K562 (cell line): ENCODE results near the gene CCDC106. TPM values are rescaled to one million over a fixed set of nuclear protein-coding genes. Genes with fewer than 3 reads are reported as not detected.

Source experiments
- ARID1B ChIP-seq: fragments of 450-650 bp; IDR thresholded peaks from 2 replicates; pipeline ENCODE4 v1.6.1; 2016; ENCODE audit warnings: antibody characterized with exemption, mild to moderate bottlenecking, inconsistent platforms
- DMBX1 ChIP-seq: fragments of 250-450 bp; sonication (Bioruptor Pico); IDR thresholded peaks from 2 replicates; pipeline ENCODE4 v1.8.0; 2022; ENCODE audit warnings: inconsistent platforms, mild to moderate bottlenecking, moderate library complexity, borderline replicate concordance
- ETV6 ChIP-seq, 3 experiments: fragments of 150-350 bp in 1 of 3; sonication (generic) in 1 of 3; formaldehyde crosslinking in 1 of 3; IDR thresholded peaks; 2 replicates each; pipeline versions ENCODE4 v1.6.1 to v1.8.0; 2014 to 2022; ENCODE audit warnings: borderline replicate concordance in 2 of 3, low read depth in 2 of 3, antibody characterized with exemption in 1 of 3, low read length in 1 of 3, mild to moderate bottlenecking in 1 of 3, missing genetic modification reagents in 1 of 3
- FOXM1 ChIP-seq, 2 experiments: fragments of 450-650 bp in 1 of 2; sonication (generic) in 1 of 2; formaldehyde crosslinking in 1 of 2; IDR thresholded peaks; 2 replicates each; pipeline versions ENCODE4 v1.6.1 to v1.9.0; 2017 to 2022; ENCODE audit warnings: low read depth in 2 of 2, mild to moderate bottlenecking in 2 of 2, missing genetic modification reagents in 1 of 2, moderate library complexity in 1 of 2
- FUS ChIP-seq: fragments of 200-400 bp; formaldehyde crosslinking; optimal IDR thresholded peaks from 2 replicates; pipeline ENCODE3; 2017; ENCODE audit warnings: low read depth, low read length
- HDAC3 ChIP-seq: fragments of 450-650 bp; IDR thresholded peaks from 2 replicates; pipeline ENCODE4 v1.6.1; 2018; ENCODE audit warnings: borderline replicate concordance, mild to moderate bottlenecking, moderate library complexity; ENCODE audit not compliant: partially characterized antibody
- HMG20A ChIP-seq: fragments of 450-650 bp; formaldehyde crosslinking; conservative IDR thresholded peaks from 2 replicates; pipeline ENCODE4 v1.4.0; 2020; ENCODE audit warnings: mild to moderate bottlenecking, mixed read lengths
- L3MBTL2 ChIP-seq: fragments of 450-650 bp; IDR thresholded peaks from 2 replicates; pipeline ENCODE4 v1.6.1; 2016; ENCODE audit warnings: mild to moderate bottlenecking, moderate library complexity
- MAFG ChIP-seq: fragments of 450-650 bp; conservative IDR thresholded peaks from 2 replicates; pipeline ENCODE4 v1.6.1; 2016; ENCODE audit warnings: missing genetic modification characterization, missing compliant biosample characterization
- MED1 ChIP-seq: sonication (generic); formaldehyde crosslinking; IDR thresholded peaks from 2 replicates; pipeline ENCODE4 v1.8.1; 2023; ENCODE audit warnings: missing genetic modification reagents, borderline replicate concordance
- PHF8 ChIP-seq: fragments of 200-600 bp; sonication (generic); IDR thresholded peaks from 2 replicates; pipeline ENCODE4 v1.6.1; 2012; ENCODE audit warnings: mixed run types, mild to moderate bottlenecking, inconsistent platforms, low read length, moderate library complexity, borderline replicate concordance
- POLR2AphosphoS5 ChIP-seq: IDR thresholded peaks from 2 replicates; pipeline ENCODE4 v1.6.1; 2011; ENCODE audit warnings: mild to moderate bottlenecking, low read depth, low read length, moderate library complexity; ENCODE audit not compliant: control insufficient read depth, insufficient read depth
- SIN3B ChIP-seq: fragments of 450-650 bp; IDR thresholded peaks from 2 replicates; pipeline ENCODE4 v1.6.1; 2017; ENCODE audit warnings: low read depth, mild to moderate bottlenecking, moderate library complexity
- SREBF1 ChIP-seq: fragments of 150-350 bp; IDR thresholded peaks from 2 replicates; pipeline ENCODE4 v1.6.1; 2014; ENCODE audit warnings: antibody characterized with exemption, low read depth, low read length, borderline replicate concordance
- TAF7 ChIP-seq: fragments of 450-650 bp; IDR thresholded peaks from 2 replicates; pipeline ENCODE4 v1.6.1; 2016; ENCODE audit warnings: missing genetic modification characterization, missing compliant biosample characterization
- TAF9B ChIP-seq: fragments of 450-650 bp; IDR thresholded peaks from 2 replicates; pipeline ENCODE4 v1.6.1; 2018; ENCODE audit warnings: mild to moderate bottlenecking; ENCODE audit not compliant: partially characterized antibody
- TFE3 ChIP-seq: fragments of 450-650 bp; formaldehyde crosslinking; IDR thresholded peaks from 2 replicates; pipeline ENCODE4 v1.4.0; 2020; ENCODE audit warnings: mild to moderate bottlenecking, mixed read lengths
- THRAP3 ChIP-seq: fragments of 450-650 bp; IDR thresholded peaks from 2 replicates; pipeline ENCODE4 v1.6.1; 2016; ENCODE audit warnings: mild to moderate bottlenecking, inconsistent platforms, borderline replicate concordance
- ZFPM2 ChIP-seq: fragments of 250-450 bp; sonication (Bioruptor Pico); IDR thresholded peaks from 2 replicates; pipeline ENCODE4 v1.5.1; 2022; ENCODE audit warnings: mild to moderate bottlenecking
- ZNF124 ChIP-seq: sonication (generic); formaldehyde crosslinking; IDR thresholded peaks from 2 replicates; pipeline ENCODE4 v1.8.1; 2022; ENCODE audit warnings: missing genetic modification reagents
- ZNF282 ChIP-seq: sonication (generic); formaldehyde crosslinking; IDR thresholded peaks from 2 replicates; pipeline ENCODE4 v1.8.1; 2023; ENCODE audit warnings: missing genetic modification reagents
- polyA plus RNA-seq, 8 experiments: library from polyadenylated mRNA; depleted of rRNA in 4 of 8; stranded (reverse) in 5 of 8; unstranded in 3 of 8; fragments of >200 nt; fragmentation: Nextera tagmentation in 2 of 8; fragmentation: Illumina TruSeq in 1 of 8; extraction: Ambion mirVana in 2 of 8; extraction: Trizol in 1 of 8; gene quantifications; 2 replicates each; pipeline versions ENCODE4 v1.2.1 to v1.2.3, GENCODE V29; 2011 to 2014; ENCODE audit warnings: inconsistent platforms in 1 of 8, missing spikeins in 1 of 8
- total RNA-seq, 7 experiments: library from RNA; depleted of rRNA in 6 of 7; stranded (reverse); fragments of >200 nt in 6 of 7; fragmentation: Illumina TruSeq in 2 of 7; extraction: Trizol in 2 of 7; gene quantifications; 2 replicates each; pipeline versions ENCODE4 v1.2.1 to v1.2.3, GENCODE V29; 2011 to 2021; ENCODE audit warnings: low replicate concordance in 1 of 7
- TF ChIP-seq, protein P1 (sequence below), 3 experiments: fragments of 200-800 bp in 1 of 3; fragments of 250-450 bp in 1 of 3; fragments of 450-650 bp in 1 of 3; sonication (Bioruptor Pico) in 1 of 3; sonication (Bioruptor generic) in 1 of 3; formaldehyde crosslinking in 1 of 3; IDR thresholded peaks; 2 replicates each; pipeline versions ENCODE4 v1.6.1 to v1.8.0; 2016 to 2022; ENCODE audit warnings: mild to moderate bottlenecking in 2 of 3, missing genetic modification characterization in 2 of 3, missing compliant biosample characterization in 1 of 3, moderate library complexity in 1 of 3

Gene CCDC106
- total and polyA plus RNA-seq, 9 of the 15 experiments (the other 6 are each of a cell fraction or from before 2014, with no cell fraction given) = 0.10 to 27.5 (median 15.0) TPM; not detected in 1

- TF ChIP-seq TAF7 = no peak
- TF ChIP-seq ARID1B = no peak
- no peak for TF ChIP-seq FUS
- no peak for TF ChIP-seq THRAP3
- no peak for TF ChIP-seq ETV6 (IDR thresholded peaks at IDR 0.05; ENCODE audit: borderline replicate concordance in 1 of 2, low read depth in 2 of 2, low read length in 1 of 2)
- no peak for TF ChIP-seq ETV6 (CRISPR knock-in tag; IDR thresholded peaks at IDR 0.05; ENCODE audit: borderline replicate concordance)
- no peak for TF ChIP-seq SREBF1
- TF ChIP-seq TFE3 = no peak
- no peak for TF ChIP-seq ZFPM2
- no peak for TF ChIP-seq TAF9B
- TF ChIP-seq ZNF124 (CRISPR knock-in tag) = no peak
- TF ChIP-seq MED1 (CRISPR knock-in tag) = no peak
- TF ChIP-seq, protein P1, sequence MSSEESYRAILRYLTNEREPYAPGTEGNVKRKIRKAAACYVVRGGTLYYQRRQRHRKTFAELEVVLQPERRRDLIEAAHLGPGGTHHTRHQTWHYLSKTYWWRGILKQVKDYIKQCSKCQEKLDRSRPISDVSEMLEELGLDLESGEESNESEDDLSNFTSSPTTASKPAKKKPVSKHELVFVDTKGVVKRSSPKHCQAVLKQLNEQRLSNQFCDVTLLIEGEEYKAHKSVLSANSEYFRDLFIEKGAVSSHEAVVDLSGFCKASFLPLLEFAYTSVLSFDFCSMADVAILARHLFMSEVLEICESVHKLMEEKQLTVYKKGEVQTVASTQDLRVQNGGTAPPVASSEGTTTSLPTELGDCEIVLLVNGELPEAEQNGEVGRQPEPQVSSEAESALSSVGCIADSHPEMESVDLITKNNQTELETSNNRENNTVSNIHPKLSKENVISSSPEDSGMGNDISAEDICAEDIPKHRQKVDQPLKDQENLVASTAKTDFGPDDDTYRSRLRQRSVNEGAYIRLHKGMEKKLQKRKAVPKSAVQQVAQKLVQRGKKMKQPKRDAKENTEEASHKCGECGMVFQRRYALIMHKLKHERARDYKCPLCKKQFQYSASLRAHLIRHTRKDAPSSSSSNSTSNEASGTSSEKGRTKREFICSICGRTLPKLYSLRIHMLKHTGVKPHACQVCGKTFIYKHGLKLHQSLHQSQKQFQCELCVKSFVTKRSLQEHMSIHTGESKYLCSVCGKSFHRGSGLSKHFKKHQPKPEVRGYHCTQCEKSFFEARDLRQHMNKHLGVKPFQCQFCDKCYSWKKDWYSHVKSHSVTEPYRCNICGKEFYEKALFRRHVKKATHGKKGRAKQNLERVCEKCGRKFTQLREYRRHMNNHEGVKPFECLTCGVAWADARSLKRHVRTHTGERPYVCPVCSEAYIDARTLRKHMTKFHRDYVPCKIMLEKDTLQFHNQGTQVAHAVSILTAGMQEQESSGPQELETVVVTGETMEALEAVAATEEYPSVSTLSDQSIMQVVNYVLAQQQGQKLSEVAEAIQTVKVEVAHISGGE (CRISPR knock-in tag; IDR thresholded peaks at IDR 0.05) = peak; percentile 91 to 99 (median 96)
- no peak for TF ChIP-seq ZNF282 (CRISPR knock-in tag)
- TF ChIP-seq FOXM1 (IDR thresholded peaks at IDR 0.05; ENCODE audit: low read depth) = no peak
- no peak for TF ChIP-seq FOXM1 (CRISPR knock-in tag; IDR thresholded peaks at IDR 0.05; ENCODE audit: low read depth)
- TF ChIP-seq SIN3B = peak; percentile 59
- no peak for TF ChIP-seq HDAC3
- 0 out of 2 replicates have a peak, but pooled peaks have one; percentile 37 for TF ChIP-seq POLR2AphosphoS5
- no peak for TF ChIP-seq DMBX1 (CRISPR knock-in tag)
- no peak for TF ChIP-seq MAFG
- no peak for TF ChIP-seq L3MBTL2
- TF ChIP-seq HMG20A = no peak
- peak; percentile 55; the same call in 1 of the 2 replicates for TF ChIP-seq PHF8
Observed at GRCh38 chr19:55640577-55641425, 7.2 kb upstream of the CCDC106 start, which contains the start of gene ZNF580 (continued).
